ENCODE data around the gene CDIP1.

The CDIP1 gene

GRCh38 chr16:4486126-4486893, 52.3 kb downstream of the CDIP1 start:
- no peak for DNase-seq

- no peak for DNase-seq
Measured at GRCh38 chr16:4481963-4482362, 56.6 kb downstream of the CDIP1 start.

- no peak for DNase-seq
Measured at GRCh38 chr16:4481526-4481925, 57.0 kb downstream of the CDIP1 start.

GRCh38 chr16:4477966-4478365, 60.6 kb downstream of the CDIP1 start:
- DNase-seq: peak; percentile 33

- DNase-seq: peak; percentile 90
Measured at GRCh38 chr16:4475880-4476788, 62.4 kb downstream of the CDIP1 start, which contains the start of gene HMOX2. TSS of gene HMOX2 (plus strand) at chr16:4476398. CDS start at chr16:4505525, 29,127 bp downstream.

- peak; percentile 92 for DNase-seq
Measured at GRCh38 chr16:4474192-4474961, 64.2 kb downstream of the CDIP1 start, which contains the start of gene NMRAL1. TSS of gene NMRAL1 (minus strand) at chr16:4474625. CDS start at chr16:4474132, 493 bp downstream.

GRCh38 chr16:4472880-4473279, 65.7 kb downstream of the CDIP1 start:
- no peak for DNase-seq

GRCh38 chr16:4471869-4472268, 66.7 kb downstream of the CDIP1 start:
- no peak for DNase-seq

GRCh38 chr16:4468972-4469371, 69.6 kb downstream of the CDIP1 start:
- DNase-seq: no peak

GRCh38 chr16:4467916-4468315, 70.7 kb downstream of the CDIP1 start:
- DNase-seq: no peak

- no peak for DNase-seq
Measured at GRCh38 chr16:4465977-4466779, 72.4 kb downstream of the CDIP1 start.

GRCh38 chr16:4463522-4464163, 74.9 kb downstream of the CDIP1 start:
- no peak for DNase-seq

- DNase-seq: no peak
Measured at GRCh38 chr16:4461250-4462085, 77.1 kb downstream of the CDIP1 start.

GRCh38 chr16:4460936-4461249, 77.7 kb downstream of the CDIP1 start:
- no peak for DNase-seq

All from fibroblast of upper back skin (primary cell).